GM12878 (cell line): ENCODE data around the gene EXOC3L1. TPM values are rescaled to one million over a fixed set of nuclear protein-coding genes. Genes with fewer than 3 reads are reported as not detected.

ENCODE experiments used
- BCL3 ChIP-seq: IDR thresholded peaks from 2 replicates; pipeline ENCODE4 v1.6.1; 2011; ENCODE audit warnings: borderline replicate concordance, low read depth, mild to moderate bottlenecking, moderate library complexity, low read length; ENCODE audit not compliant: insufficient read depth, poor library complexity, severe bottlenecking
- CBX5 ChIP-seq: sonication (generic); IDR thresholded peaks from 2 replicates; pipeline ENCODE4 v1.6.1; 2016; ENCODE audit warnings: low read depth, moderate library complexity, mild to moderate bottlenecking, inconsistent platforms
- EP300 ChIP-seq, 2 experiments: fragments of 150-350 bp in 1 of 2; IDR thresholded peaks; 2 replicates each; pipeline ENCODE4 v1.6.1; 2011 to 2012; ENCODE audit warnings: low read depth in 2 of 2, low read length in 2 of 2, borderline replicate concordance in 1 of 2, improper control_type of control experiment in 1 of 2, inconsistent platforms in 1 of 2; ENCODE audit not compliant: control insufficient read depth in 1 of 2
- FOS ChIP-seq: IDR thresholded peaks from 3 replicates; pipeline ENCODE4 v1.6.1; 2011; ENCODE audit warnings: borderline replicate concordance; ENCODE audit not compliant: insufficient read length; ENCODE audit errors: extremely low read depth
- FOXK2 ChIP-seq: fragments of 450-650 bp; IDR thresholded peaks from 2 replicates; pipeline ENCODE4 v1.6.1; 2017; ENCODE audit warnings: mild to moderate bottlenecking, moderate library complexity
- GABPA ChIP-seq: IDR thresholded peaks from 2 replicates; pipeline ENCODE4 v1.6.1; 2014; ENCODE audit warnings: antibody characterized with exemption, low read depth, mild to moderate bottlenecking, inconsistent platforms
- JUND ChIP-seq: IDR thresholded peaks from 2 replicates; pipeline ENCODE4 v1.6.1; 2012; ENCODE audit warnings: low read depth, mild to moderate bottlenecking, low read length, improper control_type of control experiment, moderate library complexity
- KDM1A ChIP-seq: fragments of 200-600 bp; sonication (generic); IDR thresholded peaks from 2 replicates; pipeline ENCODE4 v1.6.1; 2016; ENCODE audit warnings: borderline replicate concordance
- MTA3 ChIP-seq: IDR thresholded peaks from 2 replicates; pipeline ENCODE4 v1.6.1; 2012; ENCODE audit warnings: low read length, inconsistent platforms, borderline replicate concordance
- NFIC ChIP-seq: IDR thresholded peaks from 2 replicates; pipeline ENCODE4 v1.6.1; 2012; ENCODE audit warnings: low read depth, mild to moderate bottlenecking, inconsistent platforms, low read length, moderate library complexity
- NR2C1 ChIP-seq: fragments of 450-650 bp; IDR thresholded peaks from 2 replicates; pipeline ENCODE4 v1.6.1; 2017; ENCODE audit warnings: antibody characterized with exemption, mild to moderate bottlenecking, moderate library complexity
- PAX5 ChIP-seq: IDR thresholded peaks from 2 replicates; pipeline ENCODE4 v1.6.1; 2011; ENCODE audit warnings: low read depth, low read length, borderline replicate concordance
- SREBF1 ChIP-seq: IDR thresholded peaks from 2 replicates; pipeline ENCODE4 v1.6.1; 2012; ENCODE audit warnings: mild to moderate bottlenecking, low read length
- SRF ChIP-seq, 2 experiments: IDR thresholded peaks; 2 replicates each; pipeline ENCODE4 v1.6.1; 2011; ENCODE audit warnings: low read depth in 2 of 2, low read length in 2 of 2, mild to moderate bottlenecking in 1 of 2, moderate library complexity in 1 of 2
- TCF12 ChIP-seq: IDR thresholded peaks from 2 replicates; pipeline ENCODE4 v1.6.1; 2011; ENCODE audit warnings: low read depth, mild to moderate bottlenecking, low read length
- USF1 ChIP-seq: IDR thresholded peaks from 2 replicates; pipeline ENCODE4 v1.6.1; 2011; ENCODE audit warnings: borderline replicate concordance, low read depth, mild to moderate bottlenecking, moderate library complexity, mixed read lengths, low read length; ENCODE audit not compliant: insufficient read depth; ENCODE audit errors: extremely low read length
- WRNIP1 ChIP-seq: IDR thresholded peaks from 2 replicates; pipeline ENCODE4 v1.6.1; 2011; ENCODE audit warnings: low read depth, low read length, improper control_type of control experiment, borderline replicate concordance
- ZNF592 ChIP-seq: fragments of 450-650 bp; IDR thresholded peaks from 2 replicates; pipeline ENCODE4 v1.6.1; 2017; ENCODE audit warnings: mild to moderate bottlenecking, moderate library complexity
- ZNF687 ChIP-seq: fragments of 450-650 bp; IDR thresholded peaks from 2 replicates; pipeline ENCODE4 v1.6.1; 2017; ENCODE audit warnings: mild to moderate bottlenecking, moderate library complexity
- polyA plus RNA-seq, 11 experiments: library from polyadenylated mRNA; depleted of rRNA in 4 of 11; unstranded in 6 of 11; stranded (reverse) in 5 of 11; fragments of >200 nt; fragmentation: Nextera tagmentation in 4 of 11; fragmentation: Illumina TruSeq in 1 of 11; extraction: Ambion mirVana in 4 of 11; extraction: Trizol in 1 of 11; gene quantifications; 1 replicate in 1 of 11; 2 replicates in 10 of 11; pipeline versions ENCODE4 v1.2.1 to v1.2.3, GENCODE V29; 2011 to 2016; ENCODE audit warnings: inconsistent platforms in 2 of 11, missing spikeins in 2 of 11, low read depth in 1 of 11
- total RNA-seq, 4 experiments: library from RNA; depleted of rRNA in 3 of 4; stranded (reverse); fragments of >200 nt in 3 of 4; fragmentation: Illumina TruSeq in 1 of 4; extraction: Trizol in 1 of 4; gene quantifications; 2 replicates each; pipeline versions ENCODE4 v1.2.1 to v1.2.3, GENCODE V29; 2013 to 2021

Gene EXOC3L1
- total and polyA plus RNA-seq, 10 of the 15 experiments (the other 5 are each of a cell fraction or from before 2014, with no cell fraction given) = 0.07 to 0.42 TPM; not detected in 8

- TF ChIP-seq USF1 (no peak), CBX5 (no peak), WRNIP1 (no peak), ZNF687 (peak; percentile 82), PAX5 (no peak; the same call in 1 of the 2 replicates), TCF12 (peak; percentile 57; the same call in 1 of the 2 replicates), KDM1A (no peak), GABPA (no peak), ZNF592 (no peak; the same call in 1 of the 2 replicates), MTA3 (no peak), JUND (no peak), EP300 (IDR thresholded peaks at IDR 0.05; ENCODE audit: borderline replicate concordance in 1 of 2, control insufficient read depth in 1 of 2, low read depth in 2 of 2, low read length in 2 of 2) (no peak; a peak in 1 of 4 replicates), SREBF1 (no peak), NFIC (no peak), BCL3 (no peak), FOS (no peak), SRF (IDR thresholded peaks at IDR 0.05; ENCODE audit: low read depth in 2 of 2, low read length in 2 of 2) (no peak), NR2C1 (no peak), FOXK2 (no peak; the same call in 1 of the 2 replicates)
These were observed 19.6 kb downstream of the EXOC3L1 start, which contains the start of gene NOL3 (continued) for GRCh38 chr16:67170168-67170948.
